Lower leg skin (tissue), 4 donors: ENCODE results near the gene FAM174C. TPM values are rescaled to one million over a fixed set of nuclear protein-coding genes. Genes with fewer than 3 reads are reported as not detected.

Experiments used
- DNase-seq, 2 donors: peaks; one replicate each; pipeline ENCODE4 v3.0.0-alpha.2; 2019; ENCODE audit warnings: low spot score in 2 of 2
- H3K4me3 ChIP-seq: fragments of 200-600 bp; sonication (generic); 2 replicates; pipeline ENCODE4 v1.5.1; 2017; ENCODE audit warnings: mild to moderate bottlenecking, low read depth; ENCODE audit not compliant: poor library complexity, severe bottlenecking
- CTCF ChIP-seq, 3 donors: fragments of 450-650 bp; IDR thresholded peaks; one replicate each; pipeline ENCODE4 v1.5.1; 2016; ENCODE audit warnings: antibody characterized with exemption in 3 of 3, mild to moderate bottlenecking in 3 of 3, moderate library complexity in 2 of 3
- POLR2A ChIP-seq, 2 donors: fragments of 450-650 bp; IDR thresholded peaks; one replicate each; pipeline ENCODE4 v1.6.1; 2016 to 2017; ENCODE audit warnings: antibody characterized with exemption in 2 of 2, mild to moderate bottlenecking in 1 of 2, moderate library complexity in 1 of 2
- WGBS, 2 donors: methylation state at CpG; one replicate each; pipeline ENCODE4 v1.1.5; 2018; 5-methylcytosine and 5-hydroxymethylcytosine counted together
- intact Hi-C: fragments of 100-400 bp; cut with DNase I; formaldehyde crosslinking; loops from one replicate; pipeline ENCODE4 v1.15.0; 2023; ENCODE audit warnings: low total_unique reads
- total RNA-seq, 4 donors: library from RNA; depleted of rRNA; stranded (reverse); fragments of >200 nt; gene quantifications; one replicate each; pipeline ENCODE4 v1.1.0, GENCODE V29; 2016

The FAM174C gene
- total RNA-seq, 4 donors from 2014 or later = 66.3 to 74.1 (median 68.8) TPM

- WGBS, 2 donors = 79% methylated on average over 25 to 36 of the region's 37 CpGs
- intact Hi-C loops = no loop called here
- DNase-seq = no peak
- H3K4me3 ChIP-seq = no peak overlapping the region
- TF ChIP-seq POLR2A (IDR thresholded peaks at IDR 0.05) (no peak), CTCF (IDR thresholded peaks at IDR 0.05) (no peak)
Observed at GRCh38 chr19:1254081-1254527, 21.2 kb upstream of the FAM174C start.

- WGBS, 2 donors = 85 to 86% methylated on average over 17 to 18 of the region's 20 CpGs
- no peak overlapping the region for H3K4me3 ChIP-seq
- intact Hi-C loops = no loop called here
- DNase-seq = no peak
- TF ChIP-seq CTCF (IDR thresholded peaks at IDR 0.05) (no peak), POLR2A (IDR thresholded peaks at IDR 0.05) (no peak)
Observed at GRCh38 chr19:1254530-1255185, 20.7 kb upstream of the FAM174C start.

- DNase-seq = no peak
- no peak overlapping the region for H3K4me3 ChIP-seq
- intact Hi-C loops = no loop called here
Observed at GRCh38 chr19:1255186-1256161, 19.9 kb upstream of the FAM174C start.

GRCh38 chr19:1256646-1257474 is 18.5 kb upstream of the FAM174C start:
- TF ChIP-seq CTCF (IDR thresholded peaks at IDR 0.05) (no peak), POLR2A (IDR thresholded peaks at IDR 0.05) (no peak)
- intact Hi-C loops = no loop called here
- DNase-seq = no peak
- 81 to 86% methylated on average over 41 to 46 of the region's 46 CpGs for WGBS, 2 donors
- H3K4me3 ChIP-seq = no peak overlapping the region

More at GRCh38 chr19:1255186-1256161, 19.9 kb upstream of the FAM174C start:
- TF ChIP-seq CTCF (IDR thresholded peaks at IDR 0.05) (no peak), POLR2A (IDR thresholded peaks at IDR 0.05) (no peak)
- WGBS, 2 donors = 82 to 83% methylated on average over 48 to 51 of the region's 52 CpGs

- 57 to 58% methylated on average over 23 of the region's 23 CpGs for WGBS, 2 donors
- DNase-seq = no peak
- no peak overlapping the region for H3K4me3 ChIP-seq
- no peak for TF ChIP-seq CTCF (IDR thresholded peaks at IDR 0.05)
- no peak for TF ChIP-seq POLR2A (IDR thresholded peaks at IDR 0.05)
- intact Hi-C loops = no loop called here
Observed at GRCh38 chr19:1257475-1258162, 17.7 kb upstream of the FAM174C start.
